ENCODE data around the gene CD6.

DNA sequence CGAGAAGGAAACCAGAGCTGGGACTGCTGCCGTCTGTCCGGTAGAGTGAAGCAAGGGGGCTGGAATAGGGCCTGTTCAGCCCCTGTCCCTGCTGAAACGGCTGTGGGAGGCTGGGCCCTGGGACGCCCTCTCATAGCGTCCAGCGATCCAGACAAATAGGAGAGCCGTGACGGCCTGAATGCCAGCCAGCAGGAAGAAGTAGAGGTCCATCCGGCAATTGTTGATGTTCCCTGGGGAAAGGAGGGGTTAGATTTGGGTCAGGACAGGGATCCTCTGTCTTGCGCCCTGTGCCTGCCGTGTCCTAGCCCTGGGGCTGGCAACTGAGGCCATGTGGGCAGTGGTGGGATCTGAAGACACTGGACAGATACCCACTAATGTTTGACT is 34.3 kb upstream of the CD6 start:
- no peak for TF ChIP-seq ZNF207 (IDR thresholded peaks at IDR 0.05; ENCODE audit: borderline replicate concordance)
- TF ChIP-seq, protein P1, sequence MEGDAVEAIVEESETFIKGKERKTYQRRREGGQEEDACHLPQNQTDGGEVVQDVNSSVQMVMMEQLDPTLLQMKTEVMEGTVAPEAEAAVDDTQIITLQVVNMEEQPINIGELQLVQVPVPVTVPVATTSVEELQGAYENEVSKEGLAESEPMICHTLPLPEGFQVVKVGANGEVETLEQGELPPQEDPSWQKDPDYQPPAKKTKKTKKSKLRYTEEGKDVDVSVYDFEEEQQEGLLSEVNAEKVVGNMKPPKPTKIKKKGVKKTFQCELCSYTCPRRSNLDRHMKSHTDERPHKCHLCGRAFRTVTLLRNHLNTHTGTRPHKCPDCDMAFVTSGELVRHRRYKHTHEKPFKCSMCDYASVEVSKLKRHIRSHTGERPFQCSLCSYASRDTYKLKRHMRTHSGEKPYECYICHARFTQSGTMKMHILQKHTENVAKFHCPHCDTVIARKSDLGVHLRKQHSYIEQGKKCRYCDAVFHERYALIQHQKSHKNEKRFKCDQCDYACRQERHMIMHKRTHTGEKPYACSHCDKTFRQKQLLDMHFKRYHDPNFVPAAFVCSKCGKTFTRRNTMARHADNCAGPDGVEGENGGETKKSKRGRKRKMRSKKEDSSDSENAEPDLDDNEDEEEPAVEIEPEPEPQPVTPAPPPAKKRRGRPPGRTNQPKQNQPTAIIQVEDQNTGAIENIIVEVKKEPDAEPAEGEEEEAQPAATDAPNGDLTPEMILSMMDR (IDR thresholded peaks at IDR 0.05 in 2 of 3, conservative IDR thresholded peaks at IDR 0.05 in 1 of 3; ENCODE audit: control insufficient read depth in 2 of 3, extremely low read depth in 1 of 3, insufficient read depth in 1 of 3, low read depth in 3 of 3, low read length in 3 of 3) = no peak
- no peak for TF ChIP-seq CHD2 (IDR thresholded peaks at IDR 0.05; ENCODE audit: borderline replicate concordance, low read depth, low read length)
- no peak for TF ChIP-seq ZNF274 (IDR thresholded peaks at IDR 0.05; ENCODE audit: insufficient read depth, insufficient read length)
- TF ChIP-seq IRF4 (IDR thresholded peaks at IDR 0.05; ENCODE audit: low read depth, low read length) = no peak
